C4-2B (cell line): ENCODE measurements around the gene RAB8B.

ENCODE experiments used
- H3K27ac ChIP-seq: fragments of 450-650 bp; 2 replicates; pipeline ENCODE4 v1.5.1; 2017
- CTCF ChIP-seq: fragments of 450-650 bp; conservative IDR thresholded peaks from 2 replicates; pipeline ENCODE4 v1.5.1; 2017; ENCODE audit warnings: mild to moderate bottlenecking
- ZFX ChIP-seq: fragments of 450-650 bp; IDR thresholded peaks from 2 replicates; pipeline ENCODE4 v1.6.1; 2017

Gene RAB8B

GRCh38 chr15:63169788-63170187, 19.6 kb upstream of the RAB8B start:
- H3K27ac ChIP-seq = no peak overlapping the region
- no peak for TF ChIP-seq CTCF
- TF ChIP-seq ZFX = no peak

- TF ChIP-seq CTCF (no peak), ZFX (no peak)
These were observed 17.0 kb upstream of the RAB8B start for GRCh38 chr15:63172376-63172775.

GRCh38 chr15:63172851-63173451, 16.5 kb upstream of the RAB8B start:
- TF ChIP-seq ZFX (no peak), CTCF (no peak)
- H3K27ac ChIP-seq = no peak overlapping the region

More at GRCh38 chr15:63172376-63172775, 17.0 kb upstream of the RAB8B start:
- no peak overlapping the region for H3K27ac ChIP-seq

GRCh38 chr15:63176302-63176701, 13.1 kb upstream of the RAB8B start:
- no peak for TF ChIP-seq ZFX
- TF ChIP-seq CTCF = no peak
- H3K27ac ChIP-seq = no peak overlapping the region

GRCh38 chr15:63178034-63178433, 11.4 kb upstream of the RAB8B start:
- no peak overlapping the region for H3K27ac ChIP-seq
- TF ChIP-seq CTCF (no peak), ZFX (no peak)

GRCh38 chr15:63180746-63181145, 8.7 kb upstream of the RAB8B start:
- no peak for TF ChIP-seq ZFX
- TF ChIP-seq CTCF = no peak
- H3K27ac ChIP-seq = no peak overlapping the region

- TF ChIP-seq ZFX = no peak
- TF ChIP-seq CTCF = no peak
- H3K27ac ChIP-seq = no peak overlapping the region
These were observed 7.8 kb upstream of the RAB8B start for GRCh38 chr15:63181648-63182047.
